Measurements from ENCODE around the gene GPR62. TPM values are rescaled to one million over a fixed set of nuclear protein-coding genes. Genes with fewer than 3 reads are reported as not detected.

The GPR62 gene
- total RNA-seq, 2 donors from 2014 or later: not detected

GRCh38 chr3:51943451-51944391 lies 11.5 kb upstream of the GPR62 start:
- Mint-ChIP-seq H3K4me1 (ENCODE audit: low read depth in 2 of 2) (peaks cover 23 to 35% of the 10 kb centered on the region in 2 donors), H3K9me3 (no peaks in the 10 kb centered on the region), H3K27me3 (no peaks in the 10 kb centered on the region), H3K4me3 (no peak overlapping the region), H3K27ac (no peak overlapping the region), H3K36me3 (no peaks in the 10 kb centered on the region)
- no peak for ATAC-seq
- peak; percentile 47 for DNase-seq (ENCODE audit: low spot score)

- DNase-seq (ENCODE audit: low spot score): peak; percentile 46
- H3K4me1 Mint-ChIP-seq (ENCODE audit: low read depth in 2 of 2): peaks cover 19 to 29% of the 10 kb centered on the region in 2 donors
- H3K4me3 Mint-ChIP-seq: no peak overlapping the region
- no peaks in the 10 kb centered on the region for H3K36me3 Mint-ChIP-seq
- no peak for ATAC-seq
- no peaks in the 10 kb centered on the region for H3K9me3 Mint-ChIP-seq
- no peak overlapping the region for H3K27ac Mint-ChIP-seq
- H3K27me3 Mint-ChIP-seq: no peaks in the 10 kb centered on the region
These were observed 10.6 kb upstream of the GPR62 start for GRCh38 chr3:51944451-51945021.

GRCh38 chr3:51945031-51945840 lies 9.9 kb upstream of the GPR62 start:
- ATAC-seq (no peak), DNase-seq (ENCODE audit: low spot score) (peak; percentile 55)
- peaks cover 14 to 23% of the 10 kb centered on the region in 2 donors for H3K4me1 Mint-ChIP-seq (ENCODE audit: low read depth in 2 of 2)
- H3K27me3 Mint-ChIP-seq: no peaks in the 10 kb centered on the region
- H3K27ac Mint-ChIP-seq: no peak overlapping the region
- no peak overlapping the region for H3K4me3 Mint-ChIP-seq
- no peaks in the 10 kb centered on the region for H3K36me3 Mint-ChIP-seq
- no peaks in the 10 kb centered on the region for H3K9me3 Mint-ChIP-seq

GRCh38 chr3:51945926-51946705 lies 9.1 kb upstream of the GPR62 start:
- H3K4me1 Mint-ChIP-seq (ENCODE audit: low read depth in 2 of 2): peaks cover 6 to 14% of the 10 kb centered on the region in 2 donors
- DNase-seq (ENCODE audit: low spot score) (peak; percentile 59), ATAC-seq (no peak)
- H3K36me3 Mint-ChIP-seq: no peaks in the 10 kb centered on the region
- H3K27me3 Mint-ChIP-seq: peaks cover 0 to under 1% of the 10 kb centered on the region in 2 donors
- H3K27ac Mint-ChIP-seq: no peak overlapping the region
- no peak overlapping the region for H3K4me3 Mint-ChIP-seq
- no peaks in the 10 kb centered on the region for H3K9me3 Mint-ChIP-seq

- no peaks in the 10 kb centered on the region for H3K36me3 Mint-ChIP-seq
- DNase-seq (ENCODE audit: low spot score) (peak; percentile 37), ATAC-seq (no peak)
- peaks cover 5 to 10% of the 10 kb centered on the region in 2 donors for H3K4me1 Mint-ChIP-seq (ENCODE audit: low read depth in 2 of 2)
- peaks cover 0 to 2% of the 10 kb centered on the region in 2 donors for H3K27me3 Mint-ChIP-seq
- no peaks in the 10 kb centered on the region for H3K9me3 Mint-ChIP-seq
- no peak overlapping the region for H3K27ac Mint-ChIP-seq
- H3K4me3 Mint-ChIP-seq: no peak overlapping the region
These were observed 8.4 kb upstream of the GPR62 start for GRCh38 chr3:51946796-51947195.

GRCh38 chr3:51947215-51947900 lies 7.8 kb upstream of the GPR62 start:
- ATAC-seq: no peak

GRCh38 chr3:51948016-51948580 lies 7.1 kb upstream of the GPR62 start:
- peak; percentile 34 for DNase-seq (ENCODE audit: low spot score)
- H3K27ac Mint-ChIP-seq: no peak overlapping the region

More at GRCh38 chr3:51947215-51947900, 7.8 kb upstream of the GPR62 start:
- Mint-ChIP-seq H3K4me3 (no peak overlapping the region), H3K27ac (no peak overlapping the region), H3K27me3 (peaks cover 0 to 4% of the 10 kb centered on the region in 2 donors), H3K4me1 (ENCODE audit: low read depth in 2 of 2) (peaks cover 4 to 5% of the 10 kb centered on the region in 2 donors), H3K36me3 (no peaks in the 10 kb centered on the region), H3K9me3 (no peaks in the 10 kb centered on the region)
- peak; percentile 47 for DNase-seq (ENCODE audit: low spot score)

GRCh38 chr3:51949121-51949520 lies 6.1 kb upstream of the GPR62 start:
- ATAC-seq (no peak), DNase-seq (ENCODE audit: low spot score) (peak; percentile 38)
- H3K36me3 Mint-ChIP-seq: no peaks in the 10 kb centered on the region
- H3K4me3 Mint-ChIP-seq: no peak overlapping the region
- peaks cover 12 to 16% of the 10 kb centered on the region in 2 donors for H3K27me3 Mint-ChIP-seq
- no peaks in the 10 kb centered on the region for H3K9me3 Mint-ChIP-seq
- no peak overlapping the region for H3K27ac Mint-ChIP-seq
- H3K4me1 Mint-ChIP-seq (ENCODE audit: low read depth in 2 of 2): peaks cover 0 to 3% of the 10 kb centered on the region in 2 donors

More at GRCh38 chr3:51948016-51948580, 7.1 kb upstream of the GPR62 start:
- H3K4me1 Mint-ChIP-seq (ENCODE audit: low read depth in 2 of 2): peaks cover under 1 to 4% of the 10 kb centered on the region in 2 donors
- no peaks in the 10 kb centered on the region for H3K9me3 Mint-ChIP-seq
- H3K27me3 Mint-ChIP-seq: peaks cover 2 to 6% of the 10 kb centered on the region in 2 donors
- no peak overlapping the region for H3K4me3 Mint-ChIP-seq
- H3K36me3 Mint-ChIP-seq: no peaks in the 10 kb centered on the region
- no peak for ATAC-seq

GRCh38 chr3:51950899-51951298 lies 4.3 kb upstream of the GPR62 start:
- DNase-seq (ENCODE audit: low spot score): no peak
- Mint-ChIP-seq H3K27ac (no peak overlapping the region), H3K36me3 (no peaks in the 10 kb centered on the region), H3K27me3 (peaks cover 22% of the 10 kb centered on the region in 2 donors), H3K4me3 (no peak overlapping the region), H3K9me3 (no peaks in the 10 kb centered on the region), H3K4me1 (ENCODE audit: low read depth in 2 of 2) (no peaks in the 10 kb centered on the region)
- ATAC-seq: no peak

GRCh38 chr3:51953445-51953844 lies 1.7 kb upstream of the GPR62 start:
- Mint-ChIP-seq H3K36me3 (no peaks in the 10 kb centered on the region), H3K4me1 (ENCODE audit: low read depth in 2 of 2) (peaks cover 0 to 4% of the 10 kb centered on the region in 2 donors), H3K27ac (no peak overlapping the region), H3K4me3 (no peak overlapping the region), H3K9me3 (no peaks in the 10 kb centered on the region), H3K27me3 (peaks cover 22 to 26% of the 10 kb centered on the region in 2 donors)
- no peak for DNase-seq (ENCODE audit: low spot score)
- no peak for ATAC-seq

- ATAC-seq (no peak), DNase-seq (ENCODE audit: low spot score) (no peak)
- H3K36me3 Mint-ChIP-seq: no peaks in the 10 kb centered on the region
- H3K4me3 Mint-ChIP-seq: no peak overlapping the region
- H3K27me3 Mint-ChIP-seq: peaks cover 22 to 26% of the 10 kb centered on the region in 2 donors
- H3K9me3 Mint-ChIP-seq: no peaks in the 10 kb centered on the region
- no peak overlapping the region for H3K27ac Mint-ChIP-seq
- peaks cover 0 to 4% of the 10 kb centered on the region in 2 donors for H3K4me1 Mint-ChIP-seq (ENCODE audit: low read depth in 2 of 2)
These were observed 1.1 kb upstream of the GPR62 start for GRCh38 chr3:51954105-51954504.

- H3K9me3 Mint-ChIP-seq: no peaks in the 10 kb centered on the region
- H3K36me3 Mint-ChIP-seq: no peaks in the 10 kb centered on the region
- H3K27me3 Mint-ChIP-seq: peaks cover 22 to 26% of the 10 kb centered on the region in 2 donors
- DNase-seq (ENCODE audit: low spot score): no peak
- H3K27ac Mint-ChIP-seq: no peak overlapping the region
- peaks cover 0 to 4% of the 10 kb centered on the region in 2 donors for H3K4me1 Mint-ChIP-seq (ENCODE audit: low read depth in 2 of 2)
- H3K4me3 Mint-ChIP-seq: no peak overlapping the region
- no peak for ATAC-seq
These were observed 468 bp upstream of the GPR62 start for GRCh38 chr3:51954713-51955112.

Measured in natural killer cell treated with Interleukin-12 subunit alpha and Interleukin-12 subunit beta and Interleukin-15 and Interleukin-18, amount 100 ng/mL, for 72 hours (primary cell).